ENCODE data around the gene GNAI3.

GNAI3 gene

DNA sequence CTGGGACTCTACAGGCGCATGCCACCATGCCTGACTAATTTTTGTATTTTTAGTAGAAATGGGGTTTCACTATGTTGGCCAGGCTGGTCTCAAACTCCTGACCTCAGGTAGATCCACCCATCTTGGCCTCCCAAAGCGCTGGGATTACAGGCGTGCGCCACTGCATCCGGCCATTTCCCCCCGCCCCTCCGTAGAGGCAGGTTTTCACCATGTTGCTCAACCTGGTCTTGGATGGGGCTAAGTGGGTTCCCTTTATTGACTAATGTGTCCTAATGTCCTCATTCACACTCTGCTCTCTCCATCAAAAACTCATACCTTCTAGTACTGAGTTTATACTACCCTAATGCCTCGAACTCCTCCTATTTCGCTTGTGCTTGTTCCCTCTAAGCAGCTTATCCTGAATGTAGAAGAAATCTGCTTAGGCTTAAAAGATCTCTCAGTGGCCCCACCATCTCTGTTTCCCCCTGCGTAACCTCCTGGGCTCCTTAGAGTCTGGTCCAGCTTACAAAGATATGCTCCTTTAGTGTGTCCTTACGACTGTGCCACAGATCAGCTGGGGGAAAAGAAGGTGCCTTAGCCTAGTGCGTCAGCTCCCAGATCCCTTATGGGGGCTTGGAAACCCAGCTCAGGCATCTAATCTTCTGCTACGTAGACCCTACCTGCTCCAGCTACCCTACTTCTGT is 63.0 kb downstream of the GNAI3 start:
- H3K4me3 ChIP-seq (ENCODE audit: low read depth, low read length, poor library complexity, severe bottlenecking), result no peak overlapping the region
- no peaks in the 10 kb centered on the region for H4K20me1 ChIP-seq (ENCODE audit: insufficient read depth, low read length)
- H3F3A ChIP-seq (ENCODE audit: insufficient read depth, low read length), result no peaks in the 10 kb centered on the region
- no peaks in the 10 kb centered on the region for H3K79me2 ChIP-seq (ENCODE audit: insufficient read depth, low read length)
- H2AFZ ChIP-seq (ENCODE audit: low read length), result no peak overlapping the region
- H3K36me3 ChIP-seq (ENCODE audit: insufficient read depth, low read length), result no peaks in the 10 kb centered on the region
- no peaks in the 10 kb centered on the region for H3K4me1 ChIP-seq (ENCODE audit: insufficient read depth, low read length, severe bottlenecking)
- TF ChIP-seq EZH2 (IDR thresholded peaks at IDR 0.05; ENCODE audit: borderline replicate concordance, low read length), result no peak
- TF ChIP-seq CTCF (IDR thresholded peaks at IDR 0.05; ENCODE audit: low read length), result no peak
- no peaks in the 10 kb centered on the region for H3K9me3 ChIP-seq (ENCODE audit: low read length)
- H3K9me2 ChIP-seq (ENCODE audit: low read depth, low read length), result no peaks in the 10 kb centered on the region
- no peaks in the 10 kb centered on the region for H3K27me3 ChIP-seq (ENCODE audit: insufficient read depth, low read length)
- H3K27ac ChIP-seq (ENCODE audit: low read depth, low read length, poor library complexity, severe bottlenecking), result no peak overlapping the region
- H3K9ac ChIP-seq (ENCODE audit: low read length), result no peak overlapping the region
- no peak overlapping the region for H3K4me2 ChIP-seq (ENCODE audit: low read length)

DNA sequence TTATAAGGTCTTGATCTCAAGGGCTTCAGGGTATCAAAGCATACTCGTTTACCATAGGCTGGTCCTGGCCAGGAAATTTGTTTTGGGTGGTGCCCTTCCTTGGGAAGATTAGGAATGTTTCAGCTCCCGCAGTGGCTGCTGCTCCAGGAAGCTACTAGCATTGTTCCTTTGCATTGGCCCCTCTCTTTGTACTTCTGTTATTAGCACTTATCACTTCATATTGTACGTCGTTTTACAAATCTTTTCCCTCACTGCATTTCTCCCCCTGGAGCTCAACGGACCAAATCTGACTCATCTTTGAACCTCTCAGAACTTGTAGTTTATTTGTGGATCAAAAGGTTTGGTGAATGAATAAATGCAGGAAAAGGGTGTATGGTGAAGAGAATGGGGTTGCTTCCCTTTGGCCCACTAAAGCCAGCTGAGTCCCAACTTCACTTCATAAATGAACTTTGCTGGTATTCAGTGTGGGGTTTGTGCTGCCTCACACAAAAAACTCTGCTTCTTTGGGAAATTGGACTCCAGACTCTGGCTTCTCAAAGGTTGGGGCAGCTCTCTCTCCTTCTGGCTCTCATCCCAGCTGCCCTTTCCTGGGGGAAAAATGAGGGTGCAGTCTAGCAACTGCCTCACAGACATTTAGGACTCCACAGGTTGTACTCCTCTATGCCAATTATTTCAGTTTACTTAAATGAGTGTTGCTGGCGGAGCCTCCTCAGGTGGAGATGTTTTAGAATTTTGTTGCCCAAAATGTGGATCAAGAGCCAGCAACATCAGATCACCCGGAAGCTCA is 65.1 kb downstream of the GNAI3 start:
- TF ChIP-seq CTCF (IDR thresholded peaks at IDR 0.05; ENCODE audit: low read length) (no peak), EZH2 (IDR thresholded peaks at IDR 0.05; ENCODE audit: borderline replicate concordance, low read length) (no peak)
- Histone ChIP-seq H3F3A (ENCODE audit: insufficient read depth, low read length) (no peaks in the 10 kb centered on the region), H4K20me1 (ENCODE audit: insufficient read depth, low read length) (no peaks in the 10 kb centered on the region), H3K79me2 (ENCODE audit: insufficient read depth, low read length) (no peaks in the 10 kb centered on the region), H3K4me1 (ENCODE audit: insufficient read depth, low read length, severe bottlenecking) (peaks cover 3% of the 10 kb centered on the region), H3K9me3 (ENCODE audit: low read length) (no peaks in the 10 kb centered on the region), H2AFZ (ENCODE audit: low read length) (no peak overlapping the region), H3K9me2 (ENCODE audit: low read depth, low read length) (no peaks in the 10 kb centered on the region), H3K27ac (ENCODE audit: low read depth, low read length, poor library complexity, severe bottlenecking) (no peak overlapping the region), H3K27me3 (ENCODE audit: insufficient read depth, low read length) (no peaks in the 10 kb centered on the region), H3K4me3 (ENCODE audit: low read depth, low read length, poor library complexity, severe bottlenecking) (no peak overlapping the region), H3K9ac (ENCODE audit: low read length) (no peak overlapping the region), H3K4me2 (ENCODE audit: low read length) (no peak overlapping the region), H3K36me3 (ENCODE audit: insufficient read depth, low read length) (no peaks in the 10 kb centered on the region)

- Histone ChIP-seq H2AFZ (ENCODE audit: low read length) (no peak overlapping the region), H4K20me1 (ENCODE audit: insufficient read depth, low read length) (no peaks in the 10 kb centered on the region), H3K4me3 (ENCODE audit: low read depth, low read length, poor library complexity, severe bottlenecking) (no peak overlapping the region), H3K9me3 (ENCODE audit: low read length) (no peaks in the 10 kb centered on the region), H3K79me2 (ENCODE audit: insufficient read depth, low read length) (no peaks in the 10 kb centered on the region), H3K36me3 (ENCODE audit: insufficient read depth, low read length) (no peaks in the 10 kb centered on the region), H3K27me3 (ENCODE audit: insufficient read depth, low read length) (no peaks in the 10 kb centered on the region), H3K9ac (ENCODE audit: low read length) (no peak overlapping the region), H3F3A (ENCODE audit: insufficient read depth, low read length) (no peaks in the 10 kb centered on the region), H3K9me2 (ENCODE audit: low read depth, low read length) (no peaks in the 10 kb centered on the region), H3K4me1 (ENCODE audit: insufficient read depth, low read length, severe bottlenecking) (peaks cover 12% of the 10 kb centered on the region), H3K4me2 (ENCODE audit: low read length) (no peak overlapping the region), H3K27ac (ENCODE audit: low read depth, low read length, poor library complexity, severe bottlenecking) (no peak overlapping the region)
- TF ChIP-seq EZH2 (IDR thresholded peaks at IDR 0.05; ENCODE audit: borderline replicate concordance, low read length) (no peak), CTCF (IDR thresholded peaks at IDR 0.05; ENCODE audit: low read length) (no peak)
These were observed 67.5 kb downstream of the GNAI3 start for GRCh38 chr1:109615879-109616278.
